ENCODE data around the gene CPB1.

CPB1 gene

GRCh38 chr3:148828136-148828690 is 602 bp downstream of the CPB1 start:
- DNase-seq (ENCODE audit: extremely low spot score, insufficient read length, low read depth) (no peak), FAIRE-seq (no peak)

DNA sequence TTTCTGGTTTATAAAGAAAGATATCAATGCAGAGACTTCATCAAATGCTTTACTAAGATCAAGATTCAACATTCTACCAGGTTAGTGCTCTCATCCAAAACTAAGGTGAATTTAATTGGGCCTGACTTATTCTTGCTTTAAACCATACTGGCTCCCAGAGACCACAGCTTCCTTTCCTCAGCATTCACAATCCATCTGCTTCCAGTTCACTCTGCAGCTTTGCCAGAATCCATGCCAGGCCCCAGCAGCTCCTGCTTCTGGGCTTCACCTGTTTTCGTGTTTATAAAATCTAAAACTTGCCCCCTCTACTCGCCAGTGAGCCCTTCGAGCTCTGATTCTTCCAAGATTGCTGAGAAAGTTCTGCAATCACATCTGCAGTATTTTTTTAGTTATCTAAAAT is 2.3 kb downstream of the CPB1 start:
- DNase-seq (ENCODE audit: extremely low spot score, insufficient read length, low read depth) (no peak), FAIRE-seq (no peak)

- DNase-seq (ENCODE audit: extremely low spot score, insufficient read length, low read depth): no peak
- FAIRE-seq: no peak
Observed at GRCh38 chr3:148833223-148833622, 5.6 kb downstream of the CPB1 start.

GRCh38 chr3:148839805-148840204 is 12.2 kb downstream of the CPB1 start:
- FAIRE-seq (no peak), DNase-seq (ENCODE audit: extremely low spot score, insufficient read length, low read depth) (no peak)

DNA sequence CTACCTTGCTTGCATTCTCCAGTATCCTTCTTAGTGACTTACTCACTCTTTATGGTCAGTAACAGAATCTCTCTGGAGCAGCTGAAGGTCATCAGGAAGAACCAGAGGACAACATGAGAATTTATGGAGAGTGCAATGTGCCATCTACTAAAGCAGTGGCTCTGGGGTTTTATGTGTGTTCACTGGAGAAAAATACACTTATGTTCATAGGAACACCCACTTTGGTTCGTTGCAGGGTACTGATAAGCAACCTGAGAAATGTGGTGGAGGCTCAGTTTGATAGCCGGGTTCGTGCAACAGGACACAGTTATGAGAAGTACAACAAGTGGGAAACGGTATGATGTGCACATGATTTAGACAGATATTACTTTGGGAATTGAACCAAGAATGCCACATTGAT is 12.8 kb downstream of the CPB1 start:
- FAIRE-seq (no peak), DNase-seq (ENCODE audit: extremely low spot score, insufficient read length, low read depth) (no peak)

DNA sequence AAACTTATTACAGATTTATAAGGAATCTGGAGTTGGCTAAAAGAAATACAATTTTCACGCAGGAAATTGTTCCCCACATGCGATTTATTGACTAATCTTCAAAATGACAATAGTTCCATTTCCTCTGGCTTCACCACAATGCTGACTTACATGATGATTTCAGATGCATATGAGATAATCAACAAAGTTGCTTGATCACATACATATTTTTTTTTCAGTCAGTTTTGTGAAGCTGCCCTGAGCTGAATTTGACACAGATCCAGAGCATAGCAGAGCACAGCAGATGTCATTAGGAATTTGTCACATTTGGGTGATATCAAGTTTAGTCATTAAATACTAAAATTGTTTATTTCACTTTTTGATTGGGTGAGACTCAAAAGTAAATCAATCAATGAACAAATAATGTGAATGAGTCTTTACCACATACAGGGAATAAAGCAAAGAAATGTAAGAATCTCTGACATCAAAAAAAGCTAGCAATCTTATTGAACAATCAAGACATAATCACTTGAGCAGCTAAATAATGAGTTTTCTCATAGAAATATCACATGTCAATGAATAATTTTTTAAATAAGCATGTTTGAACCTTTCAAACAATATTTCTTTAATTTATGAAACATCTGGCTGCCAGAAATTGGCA is 18.3 kb downstream of the CPB1 start:
- DNase-seq (ENCODE audit: extremely low spot score, insufficient read length, low read depth) (no peak), FAIRE-seq (no peak)

DNA sequence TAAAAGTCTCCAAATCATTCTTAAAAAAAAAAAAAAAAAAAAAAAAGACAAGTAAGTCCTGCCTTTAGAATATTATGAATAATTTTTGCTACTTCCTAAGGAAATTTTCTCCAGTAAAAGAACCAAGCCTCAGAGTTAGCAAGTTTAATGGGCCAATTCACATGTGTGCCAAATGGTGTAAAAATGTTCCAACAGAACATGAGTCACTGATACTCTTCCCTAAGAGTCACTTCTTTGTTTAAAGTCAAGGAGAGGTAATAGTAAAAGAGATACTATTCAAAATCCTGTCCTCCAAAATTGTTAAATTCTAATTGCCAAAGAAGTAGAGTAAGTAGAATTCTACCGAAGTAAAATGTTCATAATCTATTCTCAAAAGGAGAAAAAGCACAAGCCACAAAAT is 19.7 kb downstream of the CPB1 start:
- DNase-seq (ENCODE audit: extremely low spot score, insufficient read length, low read depth): no peak
- no peak for FAIRE-seq

DNA sequence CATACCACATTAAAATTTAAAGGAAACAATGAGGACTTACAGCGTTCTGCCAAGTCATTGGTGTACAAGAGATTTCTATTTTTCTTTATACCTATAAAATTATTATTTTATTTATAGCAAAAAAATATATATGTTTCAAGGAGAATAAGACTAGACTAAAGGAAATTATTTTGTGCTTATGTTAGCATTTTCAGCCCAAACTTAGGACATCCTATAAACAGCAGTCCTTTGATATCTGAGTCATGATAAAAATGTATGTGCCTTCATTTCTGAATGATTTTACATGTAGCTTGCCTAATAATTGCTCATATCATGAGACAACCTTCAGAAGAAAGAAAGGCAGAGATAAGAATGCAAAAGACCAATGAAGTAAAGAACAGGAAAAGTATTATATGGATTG is 20.8 kb downstream of the CPB1 start:
- DNase-seq (ENCODE audit: extremely low spot score, insufficient read length, low read depth) (no peak), FAIRE-seq (no peak)

DNA sequence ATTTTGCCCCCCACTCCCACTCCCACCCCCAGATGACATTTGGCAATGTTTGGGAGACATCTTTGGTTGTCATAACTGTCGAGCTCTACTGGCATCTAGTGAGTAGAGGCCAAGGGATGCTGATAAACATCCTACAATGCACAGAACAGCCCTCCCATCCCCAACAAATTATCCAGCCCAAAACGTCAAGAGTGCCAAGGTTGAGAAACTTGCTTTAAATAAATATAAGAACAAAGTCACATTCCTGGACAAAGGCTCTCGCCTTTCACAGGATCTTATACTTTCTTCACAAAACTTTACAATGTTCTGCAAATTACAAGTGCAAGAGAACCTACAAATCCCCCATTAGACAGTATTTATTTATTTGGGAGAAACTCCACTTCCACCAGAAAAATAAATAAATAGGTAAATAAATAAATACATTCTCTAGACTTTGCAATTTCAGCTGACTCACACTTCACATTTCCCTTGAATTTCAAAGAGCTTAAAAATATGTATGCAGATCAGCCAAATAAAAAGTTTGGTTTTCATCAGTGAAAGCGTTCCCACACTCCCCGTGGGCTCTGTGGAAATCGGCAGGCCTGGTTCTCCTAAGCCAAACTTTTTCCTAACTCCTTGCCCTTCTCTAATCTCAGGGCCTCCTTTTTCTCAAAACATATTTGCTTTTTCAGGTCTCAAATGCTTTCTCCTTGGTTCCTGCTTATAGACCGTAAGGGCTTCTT is 24.8 kb downstream of the CPB1 start:
- DNase-seq (ENCODE audit: extremely low spot score, insufficient read length, low read depth): no peak
- FAIRE-seq: no peak

DNA sequence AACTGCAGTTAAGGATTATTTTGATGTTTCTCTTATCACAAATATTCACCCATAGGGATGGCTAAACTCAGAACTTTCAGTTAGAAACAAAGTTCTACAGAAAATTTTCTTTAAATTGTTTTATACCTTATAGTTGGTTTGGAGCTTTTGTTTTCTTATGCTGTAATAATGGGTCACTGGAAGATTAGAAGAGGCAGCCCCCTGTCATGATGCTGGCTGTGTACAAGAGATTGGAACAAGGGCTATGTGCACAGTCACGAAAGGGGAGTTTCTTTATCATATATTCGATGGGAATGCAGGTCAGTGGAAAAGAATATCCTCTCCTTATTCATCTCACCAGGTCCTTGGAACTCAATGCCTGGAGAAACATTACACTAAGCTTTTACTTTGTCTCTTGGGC is 25.5 kb downstream of the CPB1 start:
- FAIRE-seq: no peak
- DNase-seq (ENCODE audit: extremely low spot score, insufficient read length, low read depth): no peak

GRCh38 chr3:148854061-148854460 is 26.4 kb downstream of the CPB1 start:
- DNase-seq (ENCODE audit: extremely low spot score, insufficient read length, low read depth): no peak
- FAIRE-seq: no peak

GRCh38 chr3:148856384-148856783 is 28.8 kb downstream of the CPB1 start:
- DNase-seq (ENCODE audit: extremely low spot score, insufficient read length, low read depth) (no peak), FAIRE-seq (no peak)

DNA sequence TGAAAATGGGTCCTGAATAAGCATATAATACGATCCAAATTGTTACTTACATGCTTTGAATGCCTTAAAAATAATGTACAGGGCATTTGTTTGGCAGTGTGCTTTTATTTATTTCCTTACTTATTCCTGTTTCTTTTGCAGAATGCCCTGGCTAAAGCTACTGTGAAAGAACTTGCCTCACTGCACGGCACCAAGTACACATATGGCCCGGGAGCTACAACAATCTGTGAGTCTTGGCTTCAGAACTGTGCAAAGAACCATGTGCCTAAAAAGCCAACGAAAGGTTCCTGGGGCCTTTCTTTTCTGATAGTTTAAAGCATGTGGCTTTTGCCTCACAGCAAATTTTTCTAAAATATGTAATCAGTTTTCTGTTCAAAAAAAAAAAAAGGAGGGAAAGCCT is 29.7 kb downstream of the CPB1 start:
- FAIRE-seq: no peak
- DNase-seq (ENCODE audit: extremely low spot score, insufficient read length, low read depth): no peak

GRCh38 chr3:148861277-148861869 is 33.8 kb downstream of the CPB1 start:
- peak; percentile 7 for DNase-seq (ENCODE audit: extremely low spot score, insufficient read length, low read depth)
- peak; percentile 86 for FAIRE-seq

DNA sequence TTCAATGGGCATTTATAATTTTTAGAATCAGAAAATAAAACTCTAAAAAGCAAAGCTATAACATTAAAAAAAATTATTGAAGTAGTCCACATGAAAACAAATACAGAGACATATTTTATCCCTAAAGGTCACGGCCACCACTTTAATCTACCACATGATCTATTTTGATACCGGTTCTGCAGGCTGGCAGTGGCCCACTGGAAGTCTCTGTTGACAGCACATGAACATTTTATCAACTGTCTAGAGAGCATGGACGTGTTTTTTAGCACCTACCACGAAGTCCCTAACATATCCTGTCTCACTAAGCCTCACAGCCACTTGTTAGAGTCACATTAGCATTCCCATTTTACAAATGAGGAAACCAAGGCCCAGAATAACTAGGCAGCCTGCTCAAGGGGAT is 35.7 kb downstream of the CPB1 start:
- no peak for FAIRE-seq
- no peak for DNase-seq (ENCODE audit: extremely low spot score, insufficient read length, low read depth)

GRCh38 chr3:148863814-148864213 is 36.2 kb downstream of the CPB1 start:
- DNase-seq (ENCODE audit: extremely low spot score, insufficient read length, low read depth) (no peak), FAIRE-seq (no peak)

GRCh38 chr3:148865049-148865448 is 37.4 kb downstream of the CPB1 start, which contains the start of gene CPA3:
CPA3 (plus strand) TSS chr3:148865296; CDS start chr3:148865308, 12 bp downstream.
- FAIRE-seq: no peak

GRCh38 chr3:148866261-148866660 is 38.6 kb downstream of the CPB1 start:
- DNase-seq (ENCODE audit: extremely low spot score, insufficient read length, low read depth): no peak
- no peak for FAIRE-seq

More at GRCh38 chr3:148865049-148865448, 37.4 kb downstream of the CPB1 start, which contains the start of gene CPA3:
- DNase-seq (ENCODE audit: extremely low spot score, insufficient read length, low read depth): no peak

DNA sequence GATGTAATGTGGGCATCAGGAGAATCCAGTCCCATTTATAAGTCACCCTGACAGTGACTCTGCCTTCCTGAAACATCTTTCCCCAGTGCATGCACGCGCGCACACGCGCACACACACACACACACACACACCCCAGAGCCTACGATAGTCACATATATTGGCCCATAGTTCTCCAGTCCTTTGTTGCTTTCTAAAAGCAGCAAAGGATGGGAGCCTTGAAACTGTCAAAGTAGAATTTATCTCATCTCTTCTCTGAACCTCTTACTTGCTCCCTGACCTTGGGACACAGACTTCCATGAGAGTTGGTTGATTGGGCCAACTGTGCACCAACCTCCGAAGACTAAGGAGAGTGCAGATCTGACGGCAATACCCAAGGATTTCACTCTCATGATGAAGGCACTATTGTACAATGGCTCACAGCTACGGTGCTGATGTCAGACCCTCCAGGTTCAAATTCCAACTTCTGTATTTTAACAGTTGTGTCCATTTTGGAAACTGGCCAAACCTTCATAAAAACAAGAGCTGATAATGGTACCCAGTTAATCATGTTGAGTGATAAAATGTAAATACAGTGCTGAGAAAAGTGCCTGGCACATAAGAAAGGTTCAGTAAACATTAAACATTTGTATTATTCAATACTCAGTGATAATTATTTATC is 45.8 kb downstream of the CPB1 start:
- FAIRE-seq: no peak
- DNase-seq (ENCODE audit: extremely low spot score, insufficient read length, low read depth): no peak

GRCh38 chr3:148873977-148874376 is 46.4 kb downstream of the CPB1 start:
- FAIRE-seq (no peak), DNase-seq (ENCODE audit: extremely low spot score, insufficient read length, low read depth) (no peak)

GRCh38 chr3:148878095-148878494 is 50.5 kb downstream of the CPB1 start:
- FAIRE-seq (no peak), DNase-seq (ENCODE audit: extremely low spot score, insufficient read length, low read depth) (no peak)

Measured in GM18507 (cell line).